Occipital lobe (tissue), 2 donors: Measurements from ENCODE around the gene HTR3C. TPM values are rescaled to one million over a fixed set of nuclear protein-coding genes. Genes with fewer than 3 reads are reported as not detected.
"Not testable (repeated sequence)": the region's sequence is repeated elsewhere in the genome, so short reads cannot be mapped to it uniquely, and the experiment has no call there.

Experiments used
- DNase-seq: peaks from one replicate; lab custom pipeline; 2025; lab: John Stamatoyannopoulos, UW
- total RNA-seq: library from RNA; depleted of rRNA; stranded (reverse); fragments of >200 nt; gene quantifications from one replicate; pipeline ENCODE4 v1.2.3, GENCODE V29; 2014

The HTR3C gene
- total RNA-seq, 1 donor from 2014 or later = not detected

GRCh38 chr3:184031187-184031792 lies 21.6 kb upstream of the HTR3C start, which contains the start of gene HTR3D:
TSS of gene HTR3D (plus strand) at chr3:184031742. CDS start at chr3:184031742, 0 bp downstream.
- DNase-seq = no peak

GRCh38 chr3:184037816-184038215 lies 15.0 kb upstream of the HTR3C start:
- no peak for DNase-seq

GRCh38 chr3:184038307-184038706 lies 14.5 kb upstream of the HTR3C start:
- DNase-seq = not testable (repeated sequence)

GRCh38 chr3:184039414-184039813 lies 13.4 kb upstream of the HTR3C start:
- DNase-seq = no peak

- DNase-seq = no peak
Measured at GRCh38 chr3:184040010-184040409, 12.8 kb upstream of the HTR3C start.

GRCh38 chr3:184042617-184043016 lies 10.2 kb upstream of the HTR3C start:
- no peak for DNase-seq

GRCh38 chr3:184045995-184046394 lies 6.9 kb upstream of the HTR3C start:
- DNase-seq = no peak

- DNase-seq = no peak
Measured at GRCh38 chr3:184050217-184050847, 2.5 kb upstream of the HTR3C start.

GRCh38 chr3:184058029-184058428 lies 5.2 kb downstream of the HTR3C start:
- no peak for DNase-seq

- DNase-seq = no peak
Measured at GRCh38 chr3:184059424-184059823, 6.6 kb downstream of the HTR3C start.

GRCh38 chr3:184062637-184063036 lies 9.8 kb downstream of the HTR3C start:
- DNase-seq = no peak

GRCh38 chr3:184066211-184066610 lies 13.4 kb downstream of the HTR3C start:
- DNase-seq = no peak

GRCh38 chr3:184067573-184068055 lies 14.8 kb downstream of the HTR3C start:
- no peak for DNase-seq

GRCh38 chr3:184068344-184068743 lies 15.5 kb downstream of the HTR3C start:
- DNase-seq = no peak

GRCh38 chr3:184071142-184071541 lies 18.3 kb downstream of the HTR3C start:
- not testable (repeated sequence) for DNase-seq

- DNase-seq = no peak
Measured at GRCh38 chr3:184073621-184074020, 20.8 kb downstream of the HTR3C start.

- DNase-seq = no peak
Measured at GRCh38 chr3:184075901-184076300, 23.1 kb downstream of the HTR3C start.

- no peak for DNase-seq
Measured at GRCh38 chr3:184077881-184078280, 25.0 kb downstream of the HTR3C start.

- DNase-seq = no peak
Measured at GRCh38 chr3:184078851-184079250, 26.0 kb downstream of the HTR3C start.

- DNase-seq = no peak
Measured at GRCh38 chr3:184081116-184081830, 28.4 kb downstream of the HTR3C start.

GRCh38 chr3:184082034-184082433 lies 29.2 kb downstream of the HTR3C start:
- no peak for DNase-seq

GRCh38 chr3:184082465-184082864 lies 29.6 kb downstream of the HTR3C start:
- DNase-seq = no peak
